ENCODE measurements around the gene CDKN2D.

CDKN2D gene

DNA sequence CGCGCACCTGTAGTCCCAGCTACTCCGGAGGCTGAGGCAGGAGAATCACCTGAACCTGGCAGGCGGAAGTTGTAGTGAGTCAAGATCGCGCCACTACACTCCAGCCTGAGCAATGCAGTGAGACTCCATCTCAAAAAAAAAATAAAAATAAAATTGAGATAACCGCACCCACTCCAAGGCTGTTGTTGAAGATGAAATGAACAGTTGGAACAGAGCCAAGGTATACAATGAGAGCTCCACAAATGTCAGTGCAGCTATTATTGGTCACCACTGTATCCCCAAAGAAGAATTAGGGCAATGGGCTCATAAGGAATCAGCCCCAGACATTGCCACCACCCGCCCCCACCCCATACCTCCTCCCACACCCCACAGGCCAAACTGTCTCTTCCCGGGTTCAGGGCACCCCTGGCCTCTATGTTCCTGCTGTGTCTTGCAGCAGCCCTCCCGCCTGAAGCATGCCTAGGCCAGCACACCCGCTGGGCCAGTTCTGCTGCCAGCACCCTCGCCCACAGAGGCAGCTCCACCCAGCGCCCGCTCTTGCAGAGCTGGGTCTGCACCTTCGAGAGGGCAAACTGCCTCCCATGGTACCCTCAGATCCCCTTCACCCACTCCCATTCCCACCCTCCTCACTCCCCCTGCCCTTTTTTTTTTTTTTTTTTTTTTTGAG, 48.0 kb downstream of the CDKN2D start:
- H3K4me3 ChIP-seq (ENCODE audit: low read depth, low read length): no peak overlapping the region
- in situ Hi-C loops (cut with HindIII; ENCODE audit: low sequenced_read_pairs): no loop called here
- TF ChIP-seq, protein P1, sequence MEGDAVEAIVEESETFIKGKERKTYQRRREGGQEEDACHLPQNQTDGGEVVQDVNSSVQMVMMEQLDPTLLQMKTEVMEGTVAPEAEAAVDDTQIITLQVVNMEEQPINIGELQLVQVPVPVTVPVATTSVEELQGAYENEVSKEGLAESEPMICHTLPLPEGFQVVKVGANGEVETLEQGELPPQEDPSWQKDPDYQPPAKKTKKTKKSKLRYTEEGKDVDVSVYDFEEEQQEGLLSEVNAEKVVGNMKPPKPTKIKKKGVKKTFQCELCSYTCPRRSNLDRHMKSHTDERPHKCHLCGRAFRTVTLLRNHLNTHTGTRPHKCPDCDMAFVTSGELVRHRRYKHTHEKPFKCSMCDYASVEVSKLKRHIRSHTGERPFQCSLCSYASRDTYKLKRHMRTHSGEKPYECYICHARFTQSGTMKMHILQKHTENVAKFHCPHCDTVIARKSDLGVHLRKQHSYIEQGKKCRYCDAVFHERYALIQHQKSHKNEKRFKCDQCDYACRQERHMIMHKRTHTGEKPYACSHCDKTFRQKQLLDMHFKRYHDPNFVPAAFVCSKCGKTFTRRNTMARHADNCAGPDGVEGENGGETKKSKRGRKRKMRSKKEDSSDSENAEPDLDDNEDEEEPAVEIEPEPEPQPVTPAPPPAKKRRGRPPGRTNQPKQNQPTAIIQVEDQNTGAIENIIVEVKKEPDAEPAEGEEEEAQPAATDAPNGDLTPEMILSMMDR (IDR thresholded peaks at IDR 0.05; ENCODE audit: low read depth, low read length): no peak
- DNase-seq (ENCODE audit: low read depth, low spot score): no peak

DNA sequence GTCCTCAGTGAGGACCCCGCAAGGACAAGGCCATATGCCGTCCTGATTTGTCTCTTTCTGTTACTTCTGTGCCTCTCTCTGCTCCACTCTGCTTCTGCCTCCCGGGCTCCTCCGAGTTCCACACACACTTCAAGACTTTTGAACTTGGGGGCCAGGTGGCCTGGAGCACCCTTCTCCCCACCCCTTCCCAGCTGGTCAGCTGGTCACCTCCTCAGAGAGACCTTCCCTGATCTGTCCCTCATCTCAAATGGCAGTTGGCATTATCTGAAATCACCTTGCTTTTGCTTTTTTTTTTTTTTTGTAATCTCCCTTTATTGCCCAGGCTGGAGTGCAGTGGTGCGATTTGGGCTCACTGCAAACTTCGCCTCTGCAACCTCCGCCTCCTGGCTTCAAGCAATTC, 49.4 kb downstream of the CDKN2D start:
- H3K4me3 ChIP-seq (ENCODE audit: low read depth, low read length): no peak overlapping the region
- in situ Hi-C loops (cut with HindIII; ENCODE audit: low sequenced_read_pairs): no loop called here
- TF ChIP-seq, protein P1 (IDR thresholded peaks at IDR 0.05; ENCODE audit: low read depth, low read length): no peak
- DNase-seq (ENCODE audit: low read depth, low spot score): no peak

DNA sequence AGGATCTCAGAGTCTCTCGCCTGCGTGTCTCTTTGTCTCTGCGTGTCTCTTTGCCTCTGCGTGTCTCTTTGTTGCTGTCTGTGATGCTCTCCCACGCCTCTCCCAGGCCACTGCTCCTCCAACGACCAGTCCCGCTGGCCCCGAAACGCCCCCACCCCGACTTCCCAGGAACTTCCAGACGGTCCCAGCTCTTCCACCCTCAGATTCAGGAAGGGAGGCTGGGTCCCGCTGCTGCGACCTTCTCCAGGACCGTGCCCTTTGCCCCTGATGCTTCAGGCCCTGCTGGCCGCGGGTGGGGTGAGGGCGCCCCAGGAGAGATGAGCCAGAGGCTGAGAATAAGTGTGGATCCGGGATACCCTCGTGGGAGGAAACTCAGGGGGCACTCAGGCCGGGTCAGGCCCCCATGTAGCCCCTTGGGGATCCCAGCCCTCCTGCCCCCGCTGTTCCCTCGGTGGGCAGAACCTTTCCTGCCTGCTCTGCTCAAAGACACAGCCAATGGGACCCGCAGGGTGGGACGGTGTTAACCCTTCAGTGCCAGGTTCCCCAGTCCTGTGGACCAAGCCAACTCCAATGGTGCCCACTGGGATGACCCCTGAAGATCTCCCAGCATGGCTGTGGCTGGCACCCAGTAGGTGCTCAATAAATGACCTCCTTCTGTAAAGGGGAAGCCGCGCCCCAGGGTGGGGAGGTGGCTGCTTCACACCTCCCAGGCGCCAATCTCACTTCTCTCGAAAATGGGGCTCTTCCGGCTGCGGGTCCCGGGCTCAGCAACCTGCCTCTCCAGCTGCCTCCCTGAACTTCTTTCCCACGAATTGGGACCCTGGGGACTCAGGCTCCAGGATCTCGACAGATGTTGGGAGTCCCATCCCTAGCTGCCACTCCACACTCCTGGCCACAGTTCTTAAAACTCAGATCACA, 50.1 kb downstream of the CDKN2D start:
- TF ChIP-seq, protein P1 (IDR thresholded peaks at IDR 0.05; ENCODE audit: low read depth, low read length): no peak
- DNase-seq (ENCODE audit: low read depth, low spot score): no peak
- H3K4me3 ChIP-seq (ENCODE audit: low read depth, low read length): no peak overlapping the region
- in situ Hi-C loops (cut with HindIII; ENCODE audit: low sequenced_read_pairs): no loop called here

DNA sequence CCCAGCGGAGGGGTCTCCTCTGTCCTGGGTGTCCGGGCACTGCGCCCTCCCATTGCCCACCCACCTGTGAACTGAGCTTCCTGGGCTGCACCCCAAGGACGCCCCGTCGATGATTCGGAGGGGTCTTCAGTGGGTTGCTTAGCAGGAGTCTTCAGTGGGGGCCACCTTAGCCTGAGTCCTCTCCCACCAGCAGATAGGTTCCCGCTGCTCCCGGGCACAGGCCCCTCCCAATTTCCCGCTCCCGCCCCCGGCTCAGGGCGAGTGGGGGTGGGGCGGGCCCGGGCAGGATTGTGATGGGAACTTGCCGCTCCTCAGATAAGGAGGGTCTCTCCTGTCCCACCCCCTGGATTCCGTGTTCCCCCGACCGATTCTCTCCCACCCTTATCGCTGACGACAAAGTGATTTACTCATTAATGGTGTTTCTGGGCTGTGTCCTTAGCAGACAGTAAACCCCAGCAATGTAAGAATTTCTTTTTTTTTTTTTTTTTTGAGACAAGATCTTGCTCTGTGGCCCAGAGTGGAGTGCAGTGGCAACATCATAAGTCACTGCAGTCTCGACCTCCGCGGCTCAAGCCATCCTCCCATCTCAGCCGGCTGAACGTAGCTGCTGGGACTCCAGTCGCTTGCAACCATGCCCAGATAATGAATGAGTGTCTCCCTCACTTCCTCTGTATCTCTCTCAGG, 50.9 kb downstream of the CDKN2D start:
- no peak overlapping the region for H3K4me3 ChIP-seq (ENCODE audit: low read depth, low read length)
- in situ Hi-C loops (cut with HindIII; ENCODE audit: low sequenced_read_pairs): no loop called here
- TF ChIP-seq, protein P1 (IDR thresholded peaks at IDR 0.05; ENCODE audit: low read depth, low read length): no peak
- DNase-seq (ENCODE audit: low read depth, low spot score): no peak

DNA sequence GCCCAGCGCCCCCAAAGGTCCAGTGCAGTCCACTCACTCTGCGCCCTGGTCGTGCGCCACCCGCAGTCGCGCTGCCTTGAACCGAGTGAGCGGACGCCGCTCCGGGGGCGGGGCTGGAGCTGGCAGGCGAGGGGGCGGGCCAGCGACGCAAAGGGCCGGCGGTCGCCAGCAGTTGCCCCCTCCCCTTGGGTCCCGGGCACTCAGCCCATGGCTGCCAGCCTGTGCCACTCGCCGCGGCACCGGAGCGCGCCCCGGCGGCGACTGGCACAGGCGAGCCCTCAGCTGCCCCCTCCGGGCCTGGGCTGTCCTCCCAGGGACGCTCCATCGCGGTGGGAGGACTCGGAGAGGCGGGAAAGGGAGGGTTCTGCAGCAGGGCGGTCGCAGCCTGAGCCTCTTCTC, 51.4 kb downstream of the CDKN2D start, which contains the start of gene S1PR5:
TSS of gene S1PR5 (minus strand) at position 87 of the 399 bp plus-strand sequence. CDS start 2,436 bp downstream, outside the sequence.
- in situ Hi-C loops (cut with HindIII; ENCODE audit: low sequenced_read_pairs): no loop called here
- no peak for DNase-seq (ENCODE audit: low read depth, low spot score)
- no peak within 1 kb of the TSS for H3K4me3 ChIP-seq (ENCODE audit: low read depth, low read length)
- TF ChIP-seq, protein P1 (IDR thresholded peaks at IDR 0.05; ENCODE audit: low read depth, low read length): no peak

DNA sequence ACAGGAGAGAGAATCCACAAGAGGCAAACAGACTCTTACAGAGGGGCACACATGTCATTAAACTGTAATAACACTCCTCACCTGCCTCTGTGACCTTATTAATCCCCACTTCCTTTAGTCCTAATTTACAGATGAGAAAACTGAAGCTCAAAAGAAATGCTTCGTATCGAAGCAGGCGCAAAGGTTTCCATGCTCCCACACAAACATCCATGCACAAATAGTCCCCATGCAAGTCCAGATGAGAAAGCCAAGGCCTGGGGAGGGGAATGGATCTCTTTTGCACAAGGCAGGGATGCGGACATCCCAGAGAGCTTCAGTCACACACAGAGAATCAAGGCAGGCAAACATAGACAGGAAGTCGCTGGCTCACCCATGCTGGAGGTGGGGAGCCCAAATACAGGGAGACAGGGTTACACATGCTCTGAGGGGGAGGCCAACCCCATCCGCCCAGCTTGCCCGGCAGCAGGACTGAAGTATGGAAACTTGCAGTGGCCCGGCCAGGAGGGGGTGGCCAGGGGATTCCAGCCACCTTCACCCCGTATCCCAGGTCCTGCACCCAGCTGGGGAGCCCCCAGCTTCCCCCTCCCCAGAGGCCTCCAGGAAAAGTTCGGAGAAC, 52.0 kb downstream of the CDKN2D start:
- in situ Hi-C loops (cut with HindIII; ENCODE audit: low sequenced_read_pairs): no loop called here
- no peak for DNase-seq (ENCODE audit: low read depth, low spot score)
- H3K4me3 ChIP-seq (ENCODE audit: low read depth, low read length): no peak overlapping the region
- TF ChIP-seq, protein P1 (IDR thresholded peaks at IDR 0.05; ENCODE audit: low read depth, low read length): no peak

Measured in astrocyte of the spinal cord (primary cell).